ENCODE data around the gene SLC35F1.

The SLC35F1 gene

DNA sequence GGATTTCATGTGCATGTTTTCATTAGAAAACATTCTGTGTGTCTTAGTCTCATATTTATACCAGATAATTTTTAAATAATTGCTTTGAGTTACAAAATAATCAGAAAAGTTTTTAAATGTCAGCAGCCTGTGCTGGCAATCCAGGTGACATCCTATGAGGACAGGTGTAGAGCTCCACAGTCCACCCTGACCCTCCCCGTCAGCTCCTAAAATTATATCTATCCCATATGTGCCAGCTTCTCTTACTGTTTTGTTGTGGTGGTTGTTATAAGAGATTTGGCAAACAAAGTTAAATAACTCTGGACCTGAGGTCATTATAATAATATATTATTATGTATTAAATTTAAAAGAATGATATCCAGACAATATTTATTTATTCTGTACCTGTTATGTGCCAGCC is 387.8 kb downstream of the SLC35F1 start:
- Histone ChIP-seq H3K4me3 (ENCODE audit: low read depth in 1 of 5, low read length in 5 of 5) (no peak overlapping the region), H3K27ac (ENCODE audit: low read depth, low read length) (no peak overlapping the region), H3K36me3 (ENCODE audit: control insufficient read depth in 5 of 5, insufficient read depth in 5 of 5, low read length in 5 of 5) (no peaks in the 10 kb centered on the region), H3K4me1 (ENCODE audit: control insufficient read depth in 5 of 5, insufficient read depth in 5 of 5, low read length in 5 of 5) (no peaks in the 10 kb centered on the region), H3K27me3 (ENCODE audit: control insufficient read depth in 5 of 5, insufficient read depth in 4 of 5, low read length in 5 of 5) (no peaks in the 10 kb centered on the region), H3K9ac (ENCODE audit: low read length in 5 of 5) (no peak overlapping the region), H3K9me3 (ENCODE audit: control insufficient read depth in 5 of 5, low read length in 5 of 5) (peaks cover 0 to 2% (median 0%) of the 10 kb centered on the region in 5 donors)

DNA sequence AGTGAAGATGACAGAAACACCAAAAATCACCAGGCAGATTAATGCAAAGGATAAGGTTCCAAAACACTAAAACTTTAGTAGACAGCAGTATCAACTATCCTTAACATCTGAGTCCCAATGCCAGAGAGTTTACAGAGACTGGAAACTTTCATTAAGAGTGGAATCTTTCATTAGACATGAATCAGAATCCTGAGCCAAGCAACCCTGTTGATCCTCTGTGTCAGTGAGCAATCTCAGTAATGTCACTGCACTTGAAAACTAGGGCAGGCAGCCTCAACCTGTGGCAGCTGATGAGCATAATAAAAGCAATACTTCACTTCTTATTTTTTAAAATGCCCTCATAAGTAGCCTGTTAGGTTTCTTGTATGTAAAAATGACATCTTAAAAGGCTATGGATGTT is 388.3 kb downstream of the SLC35F1 start:
- Histone ChIP-seq H3K27me3 (ENCODE audit: control insufficient read depth in 5 of 5, insufficient read depth in 4 of 5, low read length in 5 of 5) (no peaks in the 10 kb centered on the region), H3K4me3 (ENCODE audit: low read depth in 1 of 5, low read length in 5 of 5) (no peak overlapping the region), H3K27ac (ENCODE audit: low read depth, low read length) (no peak overlapping the region), H3K9me3 (ENCODE audit: control insufficient read depth in 5 of 5, low read length in 5 of 5) (peaks cover 0 to 2% (median 0%) of the 10 kb centered on the region in 5 donors), H3K9ac (ENCODE audit: low read length in 5 of 5) (no peak overlapping the region), H3K4me1 (ENCODE audit: control insufficient read depth in 5 of 5, insufficient read depth in 5 of 5, low read length in 5 of 5) (no peaks in the 10 kb centered on the region), H3K36me3 (ENCODE audit: control insufficient read depth in 5 of 5, insufficient read depth in 5 of 5, low read length in 5 of 5) (no peaks in the 10 kb centered on the region)

DNA sequence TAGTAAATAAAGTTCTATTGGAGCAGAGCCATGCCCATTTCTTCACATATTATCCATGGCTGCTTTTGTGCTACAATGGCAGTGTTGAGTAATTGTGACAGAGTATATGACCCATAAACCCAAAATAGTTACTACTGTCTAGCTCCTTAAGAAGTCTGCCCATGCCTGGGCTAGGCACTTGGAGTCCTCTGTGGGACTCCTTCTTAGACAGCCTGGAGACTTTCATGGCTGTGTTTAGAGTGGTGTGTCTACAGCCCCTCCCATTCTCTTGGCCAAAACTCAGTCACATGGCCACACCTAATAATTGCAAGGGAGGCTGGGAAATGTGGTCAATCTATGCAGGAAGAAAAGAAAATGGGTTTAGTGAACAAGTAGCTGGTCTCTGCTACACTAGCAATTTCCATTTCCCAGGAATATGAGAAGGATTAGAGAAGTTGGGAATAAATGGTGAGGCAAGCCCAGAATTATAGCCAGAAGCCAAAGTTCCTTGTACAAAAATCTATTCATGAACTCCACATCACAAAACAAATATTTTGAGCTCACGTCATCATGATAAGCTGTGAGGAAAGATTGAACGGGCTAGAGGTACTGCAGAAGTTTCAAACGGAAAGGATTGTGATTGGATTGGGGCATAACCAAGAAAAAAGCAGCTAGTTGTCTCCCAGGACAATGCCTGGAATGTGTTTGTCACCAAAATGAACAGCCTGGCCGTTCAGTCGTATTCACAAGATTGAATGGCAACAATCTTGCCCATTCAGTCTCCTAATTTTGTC is 389.3 kb downstream of the SLC35F1 start:
- H3K9ac ChIP-seq (ENCODE audit: low read length in 5 of 5) = no peak overlapping the region
- no peak overlapping the region for H3K27ac ChIP-seq (ENCODE audit: low read depth, low read length)
- no peaks in the 10 kb centered on the region for H3K36me3 ChIP-seq (ENCODE audit: control insufficient read depth in 5 of 5, insufficient read depth in 5 of 5, low read length in 5 of 5)
- no peaks in the 10 kb centered on the region for H3K27me3 ChIP-seq (ENCODE audit: control insufficient read depth in 5 of 5, insufficient read depth in 4 of 5, low read length in 5 of 5)
- H3K9me3 ChIP-seq (ENCODE audit: control insufficient read depth in 5 of 5, low read length in 5 of 5) = peaks cover 0 to 2% (median 0%) of the 10 kb centered on the region in 5 donors
- no peak overlapping the region for H3K4me3 ChIP-seq (ENCODE audit: low read depth in 1 of 5, low read length in 5 of 5)
- no peaks in the 10 kb centered on the region for H3K4me1 ChIP-seq (ENCODE audit: control insufficient read depth in 5 of 5, insufficient read depth in 5 of 5, low read length in 5 of 5)

DNA sequence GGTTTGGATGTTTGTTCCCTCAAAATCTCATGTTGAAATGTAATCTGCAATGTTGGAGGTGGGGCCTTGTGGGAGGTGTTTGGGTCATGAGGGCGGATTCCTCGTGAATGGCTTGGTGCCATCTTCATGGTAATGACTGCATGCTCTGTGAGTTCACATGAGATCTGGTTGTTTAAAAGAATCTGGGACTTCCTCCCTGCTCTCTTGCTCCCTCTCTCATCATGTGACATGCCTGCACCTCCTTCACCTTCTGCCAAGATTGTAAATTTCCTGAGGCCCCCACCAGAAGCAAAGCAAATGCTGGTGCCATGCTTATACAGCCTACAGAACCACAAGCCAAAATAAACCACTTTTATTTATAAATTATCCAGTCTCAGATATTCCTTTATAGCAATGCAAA is 390.8 kb downstream of the SLC35F1 start:
- Histone ChIP-seq H3K9ac (ENCODE audit: low read length in 5 of 5) (no peak overlapping the region), H3K9me3 (ENCODE audit: control insufficient read depth in 5 of 5, low read length in 5 of 5) (peaks cover 0 to 2% (median 0%) of the 10 kb centered on the region in 5 donors), H3K4me3 (ENCODE audit: low read depth in 1 of 5, low read length in 5 of 5) (no peak overlapping the region), H3K36me3 (ENCODE audit: control insufficient read depth in 5 of 5, insufficient read depth in 5 of 5, low read length in 5 of 5) (no peaks in the 10 kb centered on the region), H3K4me1 (ENCODE audit: control insufficient read depth in 5 of 5, insufficient read depth in 5 of 5, low read length in 5 of 5) (no peaks in the 10 kb centered on the region), H3K27me3 (ENCODE audit: control insufficient read depth in 5 of 5, insufficient read depth in 4 of 5, low read length in 5 of 5) (no peaks in the 10 kb centered on the region), H3K27ac (ENCODE audit: low read depth, low read length) (no peak overlapping the region)

DNA sequence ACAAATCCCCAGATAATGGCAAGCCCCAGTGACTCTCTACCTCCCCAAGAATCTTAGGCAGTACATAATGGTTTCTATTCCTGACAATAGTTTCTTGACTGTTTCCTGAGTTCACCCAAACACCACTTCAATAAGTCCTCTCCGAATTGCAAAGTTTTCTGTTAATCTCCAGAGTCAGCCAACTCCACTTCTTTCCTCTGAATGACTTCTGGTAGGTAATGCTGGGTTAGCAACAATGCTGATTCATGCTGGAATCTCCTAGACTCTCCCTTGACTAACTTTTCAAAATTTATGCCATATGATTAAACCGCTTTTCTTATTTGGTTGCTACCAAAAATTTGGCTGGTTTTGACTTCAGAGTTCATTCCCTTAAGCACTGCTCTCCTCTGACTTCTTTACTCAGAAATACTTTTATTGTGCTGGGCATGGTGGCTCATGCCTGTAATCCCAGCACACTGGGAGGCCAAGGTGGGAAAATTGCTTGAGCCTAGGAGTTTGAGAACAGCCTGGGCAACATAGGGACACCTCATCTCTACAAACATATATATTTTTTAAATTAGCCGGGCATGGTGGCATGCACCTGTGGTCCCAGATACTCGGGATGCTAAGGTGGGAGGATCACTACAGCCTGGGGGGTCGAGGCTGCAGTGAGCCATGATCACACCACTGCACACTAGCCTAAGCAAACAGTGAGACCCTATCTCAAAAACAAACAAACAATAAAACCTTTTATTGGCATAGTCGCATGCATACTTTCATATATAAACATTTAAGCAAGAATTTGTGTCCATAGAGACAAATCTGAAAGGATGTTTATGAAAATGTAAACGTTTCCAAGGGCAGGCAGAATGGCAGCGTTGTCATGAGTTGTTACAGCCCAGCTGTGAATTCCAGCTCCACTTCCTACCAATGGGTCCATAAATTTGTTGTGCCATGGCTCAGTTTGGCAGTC is 391.7 kb downstream of the SLC35F1 start:
- Histone ChIP-seq H3K27me3 (ENCODE audit: control insufficient read depth in 5 of 5, insufficient read depth in 4 of 5, low read length in 5 of 5) (no peaks in the 10 kb centered on the region), H3K36me3 (ENCODE audit: control insufficient read depth in 5 of 5, insufficient read depth in 5 of 5, low read length in 5 of 5) (no peaks in the 10 kb centered on the region), H3K4me1 (ENCODE audit: control insufficient read depth in 5 of 5, insufficient read depth in 5 of 5, low read length in 5 of 5) (no peaks in the 10 kb centered on the region), H3K9me3 (ENCODE audit: control insufficient read depth in 5 of 5, low read length in 5 of 5) (peaks cover 0 to 3% (median 0%) of the 10 kb centered on the region in 5 donors), H3K27ac (ENCODE audit: low read depth, low read length) (no peak overlapping the region), H3K9ac (ENCODE audit: low read length in 5 of 5) (no peak overlapping the region), H3K4me3 (ENCODE audit: low read depth in 1 of 5, low read length in 5 of 5) (no peak overlapping the region)

DNA sequence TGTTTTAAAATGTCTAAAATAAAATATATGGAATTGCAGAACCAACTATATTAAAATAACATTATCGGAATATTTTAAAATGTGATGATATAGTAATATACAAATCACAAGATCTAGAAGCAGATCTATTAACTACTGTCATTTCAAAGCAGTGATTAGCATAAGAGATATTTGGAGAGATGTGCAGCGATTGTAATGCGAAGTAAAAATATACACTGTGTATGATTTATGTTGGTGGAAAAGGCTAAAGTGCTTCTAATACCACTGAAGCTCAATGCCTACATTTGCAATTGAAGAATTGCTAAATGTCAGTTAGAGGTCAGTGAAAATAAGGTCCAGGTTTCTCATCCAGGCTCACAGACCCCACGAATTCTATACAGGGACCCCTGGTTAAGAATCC is 392.4 kb downstream of the SLC35F1 start:
- H3K27ac ChIP-seq (ENCODE audit: low read depth, low read length) = no peak overlapping the region
- H3K4me1 ChIP-seq (ENCODE audit: control insufficient read depth in 5 of 5, insufficient read depth in 5 of 5, low read length in 5 of 5) = no peaks in the 10 kb centered on the region
- no peaks in the 10 kb centered on the region for H3K27me3 ChIP-seq (ENCODE audit: control insufficient read depth in 5 of 5, insufficient read depth in 4 of 5, low read length in 5 of 5)
- H3K36me3 ChIP-seq (ENCODE audit: control insufficient read depth in 5 of 5, insufficient read depth in 5 of 5, low read length in 5 of 5) = no peaks in the 10 kb centered on the region
- peaks cover 0 to 3% (median 0%) of the 10 kb centered on the region in 5 donors for H3K9me3 ChIP-seq (ENCODE audit: control insufficient read depth in 5 of 5, low read length in 5 of 5)
- no peak overlapping the region for H3K4me3 ChIP-seq (ENCODE audit: low read depth in 1 of 5, low read length in 5 of 5)
- H3K9ac ChIP-seq (ENCODE audit: low read length in 5 of 5) = no peak overlapping the region

DNA sequence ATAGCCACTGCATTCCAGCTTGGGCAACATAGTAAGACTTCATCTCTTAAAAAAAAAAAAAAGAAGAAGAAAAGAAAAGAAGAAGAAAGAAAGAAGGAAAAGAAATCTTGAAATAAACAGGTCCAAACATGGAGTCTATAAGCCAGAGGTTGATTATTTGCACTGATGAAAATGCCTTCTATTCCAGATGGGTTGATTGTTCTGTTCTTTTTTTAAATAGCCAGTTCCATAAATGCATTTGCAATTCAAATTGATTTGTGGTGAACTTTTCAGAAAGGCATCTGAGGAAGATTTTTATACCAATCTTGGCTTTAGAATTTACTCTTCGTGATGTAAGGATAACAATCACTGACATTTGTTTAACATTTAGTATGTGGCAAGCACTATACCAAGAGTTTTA is 397.3 kb downstream of the SLC35F1 start:
- Histone ChIP-seq H3K27ac (ENCODE audit: low read depth, low read length) (no peak overlapping the region), H3K36me3 (ENCODE audit: control insufficient read depth in 5 of 5, insufficient read depth in 5 of 5, low read length in 5 of 5) (no peaks in the 10 kb centered on the region), H3K4me1 (ENCODE audit: control insufficient read depth in 5 of 5, insufficient read depth in 5 of 5, low read length in 5 of 5) (peaks cover 0 to 3% (median 0%) of the 10 kb centered on the region in 5 donors), H3K27me3 (ENCODE audit: control insufficient read depth in 5 of 5, insufficient read depth in 4 of 5, low read length in 5 of 5) (no peaks in the 10 kb centered on the region), H3K9ac (ENCODE audit: low read length in 5 of 5) (no peak overlapping the region), H3K4me3 (ENCODE audit: low read depth in 1 of 5, low read length in 5 of 5) (no peak overlapping the region), H3K9me3 (ENCODE audit: control insufficient read depth in 5 of 5, low read length in 5 of 5) (peaks cover 0 to 3% (median 0%) of the 10 kb centered on the region in 5 donors)

DNA sequence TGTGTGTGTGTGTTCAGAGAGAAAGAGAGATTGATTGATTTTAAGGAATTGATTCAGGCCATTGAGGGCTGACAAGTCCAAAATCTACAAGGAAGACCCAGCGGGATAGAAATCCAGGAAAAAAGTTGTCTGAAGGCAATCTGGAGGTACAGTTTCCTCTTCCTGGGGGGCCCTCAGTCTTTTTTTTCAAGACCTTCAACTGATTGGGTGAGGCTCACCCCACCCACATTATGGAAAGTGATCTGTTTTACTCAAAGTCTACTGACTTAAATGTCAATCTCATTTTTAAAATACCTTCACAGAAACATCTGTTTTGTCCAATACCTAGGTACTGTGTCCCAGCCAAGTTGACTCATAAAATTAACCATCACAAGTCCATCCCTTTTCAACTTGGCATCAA is 398.0 kb downstream of the SLC35F1 start:
- H3K4me3 ChIP-seq (ENCODE audit: low read depth in 1 of 5, low read length in 5 of 5) = no peak overlapping the region
- H3K27ac ChIP-seq (ENCODE audit: low read depth, low read length) = no peak overlapping the region
- H3K9ac ChIP-seq (ENCODE audit: low read length in 5 of 5) = no peak overlapping the region
- H3K27me3 ChIP-seq (ENCODE audit: control insufficient read depth in 5 of 5, insufficient read depth in 4 of 5, low read length in 5 of 5) = no peaks in the 10 kb centered on the region
- H3K4me1 ChIP-seq (ENCODE audit: control insufficient read depth in 5 of 5, insufficient read depth in 5 of 5, low read length in 5 of 5) = peaks cover 0 to 11% (median 0%) of the 10 kb centered on the region in 5 donors
- H3K9me3 ChIP-seq (ENCODE audit: control insufficient read depth in 5 of 5, low read length in 5 of 5) = peaks cover 0 to 3% (median 0%) of the 10 kb centered on the region in 5 donors
- H3K36me3 ChIP-seq (ENCODE audit: control insufficient read depth in 5 of 5, insufficient read depth in 5 of 5, low read length in 5 of 5) = no peaks in the 10 kb centered on the region

DNA sequence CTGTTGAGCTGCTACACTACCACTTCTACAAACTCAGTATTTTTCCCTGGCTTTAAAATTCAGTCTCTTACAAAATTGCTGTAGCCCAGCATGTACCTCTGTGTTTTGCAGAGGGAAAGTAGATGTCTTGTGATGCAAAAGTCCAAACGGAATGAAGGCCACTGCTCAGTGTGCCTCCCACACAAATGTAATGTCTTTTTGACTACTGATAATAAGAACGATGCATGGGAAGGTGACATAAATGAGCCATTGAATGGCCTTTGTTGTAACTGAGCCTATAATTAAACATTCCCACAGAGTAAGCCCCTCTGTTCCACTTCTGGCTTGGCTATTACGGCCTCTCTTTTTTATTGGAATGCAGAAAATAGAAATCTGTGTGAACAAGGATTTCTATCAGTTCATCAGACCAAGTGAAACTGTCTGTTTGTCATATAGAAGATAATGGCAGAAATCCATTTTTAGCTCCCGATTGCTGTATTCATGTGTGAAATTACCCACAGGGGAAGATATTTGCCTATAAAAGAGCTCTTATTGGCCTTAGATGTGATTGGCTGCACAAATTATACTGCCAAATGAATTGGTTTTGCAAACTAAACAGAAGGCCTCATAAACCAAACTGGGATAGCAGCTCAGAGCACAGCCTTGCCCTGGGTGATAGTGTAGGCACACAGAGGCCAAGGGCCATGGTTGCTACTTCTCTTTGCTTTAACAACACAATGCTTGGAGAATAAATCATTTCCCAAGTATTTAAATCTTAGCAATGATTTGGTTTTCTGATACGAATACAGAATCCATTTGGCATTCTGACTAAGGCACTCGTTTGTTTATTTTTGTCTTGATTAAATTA is 399.6 kb downstream of the SLC35F1 start:
- Histone ChIP-seq H3K4me3 (ENCODE audit: low read depth in 1 of 5, low read length in 5 of 5) (no peak overlapping the region), H3K9ac (ENCODE audit: low read length in 5 of 5) (no peak overlapping the region), H3K27me3 (ENCODE audit: control insufficient read depth in 5 of 5, insufficient read depth in 4 of 5, low read length in 5 of 5) (no peaks in the 10 kb centered on the region), H3K27ac (ENCODE audit: low read depth, low read length) (no peak overlapping the region), H3K9me3 (ENCODE audit: control insufficient read depth in 5 of 5, low read length in 5 of 5) (peaks cover 0 to 3% (median 0%) of the 10 kb centered on the region in 5 donors), H3K4me1 (ENCODE audit: control insufficient read depth in 5 of 5, insufficient read depth in 5 of 5, low read length in 5 of 5) (peaks cover 0 to 11% (median 0%) of the 10 kb centered on the region in 5 donors), H3K36me3 (ENCODE audit: control insufficient read depth in 5 of 5, insufficient read depth in 5 of 5, low read length in 5 of 5) (no peaks in the 10 kb centered on the region)

All from subcutaneous abdominal adipose tissue (tissue), 5 donors.